HL-60 (cell line): ENCODE measurements around the gene INPP4B.

Source experiments
- DNase-seq, 2 experiments: peaks; one replicate each; pipeline ENCODE4 v3.0.0-alpha.2; 2010 to 2020; ENCODE audit warnings: low read depth in 1 of 2, low spot score in 1 of 2
- H3K27ac ChIP-seq: fragments of 250-450 bp; sonication (Bioruptor Pico); replicated peaks from 2 replicates; pipeline ENCODE4 v1.5.1; 2020; ENCODE audit warnings: mild to moderate bottlenecking, moderate library complexity
- H3K27me3 ChIP-seq: fragments of 250-450 bp; sonication (Bioruptor Pico); 2 replicates; pipeline ENCODE4 v1.5.1; 2021; ENCODE audit warnings: mild to moderate bottlenecking, moderate library complexity; ENCODE audit not compliant: insufficient read depth, poor library complexity, severe bottlenecking
- H3K4me3 ChIP-seq: replicated peaks from 2 replicates; pipeline ENCODE4 v1.5.1; 2011; ENCODE audit warnings: mild to moderate bottlenecking, control low read depth, low read length; ENCODE audit not compliant: insufficient read depth
- GABPA ChIP-seq: IDR thresholded peaks from 2 replicates; pipeline ENCODE4 v1.6.1; 2012; ENCODE audit warnings: low read depth
- POLR2AphosphoS5 ChIP-seq: IDR thresholded peaks from 2 replicates; pipeline ENCODE4 v1.6.1; 2012; ENCODE audit warnings: low read depth
- REST ChIP-seq: IDR thresholded peaks from 2 replicates; pipeline ENCODE4 v1.6.1; 2012; ENCODE audit warnings: low read depth; ENCODE audit not compliant: insufficient replicate concordance
- SPI1 ChIP-seq: IDR thresholded peaks from 2 replicates; pipeline ENCODE4 v1.6.1; 2012; ENCODE audit warnings: low read depth, mild to moderate bottlenecking, borderline replicate concordance
- TF ChIP-seq, protein P1 (sequence below): IDR thresholded peaks from one replicate; pipeline ENCODE4 v1.5.1; 2011; ENCODE audit warnings: low read length, control low read depth, inconsistent platforms; ENCODE audit not compliant: insufficient read depth

The INPP4B gene

GRCh38 chr4:142419712-142420111, 426.4 kb downstream of the INPP4B start:
- TF ChIP-seq, protein P1, sequence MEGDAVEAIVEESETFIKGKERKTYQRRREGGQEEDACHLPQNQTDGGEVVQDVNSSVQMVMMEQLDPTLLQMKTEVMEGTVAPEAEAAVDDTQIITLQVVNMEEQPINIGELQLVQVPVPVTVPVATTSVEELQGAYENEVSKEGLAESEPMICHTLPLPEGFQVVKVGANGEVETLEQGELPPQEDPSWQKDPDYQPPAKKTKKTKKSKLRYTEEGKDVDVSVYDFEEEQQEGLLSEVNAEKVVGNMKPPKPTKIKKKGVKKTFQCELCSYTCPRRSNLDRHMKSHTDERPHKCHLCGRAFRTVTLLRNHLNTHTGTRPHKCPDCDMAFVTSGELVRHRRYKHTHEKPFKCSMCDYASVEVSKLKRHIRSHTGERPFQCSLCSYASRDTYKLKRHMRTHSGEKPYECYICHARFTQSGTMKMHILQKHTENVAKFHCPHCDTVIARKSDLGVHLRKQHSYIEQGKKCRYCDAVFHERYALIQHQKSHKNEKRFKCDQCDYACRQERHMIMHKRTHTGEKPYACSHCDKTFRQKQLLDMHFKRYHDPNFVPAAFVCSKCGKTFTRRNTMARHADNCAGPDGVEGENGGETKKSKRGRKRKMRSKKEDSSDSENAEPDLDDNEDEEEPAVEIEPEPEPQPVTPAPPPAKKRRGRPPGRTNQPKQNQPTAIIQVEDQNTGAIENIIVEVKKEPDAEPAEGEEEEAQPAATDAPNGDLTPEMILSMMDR: no peak
- no peak for TF ChIP-seq POLR2AphosphoS5
- TF ChIP-seq SPI1: no peak
- no peak for TF ChIP-seq REST
- TF ChIP-seq GABPA: no peak
- no peak for DNase-seq
- no peak overlapping the region for H3K4me3 ChIP-seq
- no peaks in the 10 kb centered on the region for H3K27me3 ChIP-seq
- H3K27ac ChIP-seq: no peak overlapping the region

- Histone ChIP-seq H3K4me3 (no peak overlapping the region), H3K27me3 (no peaks in the 10 kb centered on the region), H3K27ac (no peak overlapping the region)
- TF ChIP-seq GABPA (no peak), SPI1 (no peak), REST (no peak), POLR2AphosphoS5 (no peak)
- TF ChIP-seq, protein P1: no peak
- no peak for DNase-seq
Measured at GRCh38 chr4:142418697-142419096, 427.4 kb downstream of the INPP4B start.

DNA sequence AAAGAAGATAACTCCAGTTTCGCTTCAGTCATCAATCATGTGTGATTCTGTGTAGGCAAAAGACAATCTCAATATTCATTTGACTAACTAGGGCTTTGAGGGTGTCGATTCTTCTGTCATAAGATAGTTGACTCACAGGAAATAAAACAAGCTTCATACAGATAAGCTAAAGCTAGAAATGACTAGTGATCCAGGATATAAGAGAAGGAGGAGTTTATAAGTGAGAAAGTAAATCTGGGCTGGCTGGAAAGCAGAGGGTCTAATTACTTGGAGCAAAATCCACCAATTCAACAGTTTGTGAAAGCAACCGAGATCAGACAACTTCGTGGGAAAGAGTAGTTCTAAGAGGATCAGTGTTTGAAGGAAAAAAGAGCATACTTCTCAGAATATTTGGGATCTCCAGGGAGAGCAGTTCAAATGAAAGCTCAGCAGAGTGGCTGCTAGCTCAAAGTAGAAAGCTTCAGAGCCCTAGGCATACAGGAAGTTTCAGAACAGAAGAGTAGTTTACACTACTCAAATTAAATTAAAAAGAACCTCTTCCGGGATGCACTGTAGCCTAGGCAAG, 429.3 kb downstream of the INPP4B start:
- DNase-seq: no peak
- no peak for TF ChIP-seq POLR2AphosphoS5
- no peak for TF ChIP-seq GABPA
- TF ChIP-seq, protein P1: no peak
- no peak for TF ChIP-seq SPI1
- TF ChIP-seq REST: no peak
- Histone ChIP-seq H3K4me3 (no peak overlapping the region), H3K27ac (no peak overlapping the region), H3K27me3 (no peaks in the 10 kb centered on the region)
